Hepatocyte (in vitro differentiated cells): Measurements from ENCODE around the gene ZFYVE28. TPM values are rescaled to one million over a fixed set of nuclear protein-coding genes. Genes with fewer than 3 reads are reported as not detected.

Experiments
- DNase-seq: peaks from one replicate; pipeline ENCODE4 v3.0.0-alpha.2; 2016; ENCODE audit warnings: low spot score
- H2AFZ ChIP-seq: fragments of 200-600 bp; sonication (generic); 2 replicates; pipeline ENCODE4 v1.6.0; 2016; ENCODE audit warnings: antibody characterized with exemption, mild to moderate bottlenecking
- H3K27ac ChIP-seq: fragments of 200-600 bp; sonication (generic); 2 replicates; pipeline ENCODE4 v1.5.1; 2016; ENCODE audit warnings: mild to moderate bottlenecking
- H3K27me3 ChIP-seq: fragments of 200-600 bp; sonication (generic); 2 replicates; pipeline ENCODE4 v1.6.1; 2016
- H3K36me3 ChIP-seq: fragments of 200-600 bp; sonication (generic); replicated peaks from 2 replicates; pipeline ENCODE4 v1.5.1; 2016; ENCODE audit warnings: low read depth; ENCODE audit not compliant: insufficient read depth
- H3K4me1 ChIP-seq: fragments of 200-600 bp; sonication (generic); 2 replicates; pipeline ENCODE4 v1.5.1; 2016; ENCODE audit warnings: mild to moderate bottlenecking, moderate library complexity; ENCODE audit not compliant: insufficient read depth
- H3K4me2 ChIP-seq: fragments of 200-600 bp; sonication (generic); 2 replicates; pipeline ENCODE4 v1.6.0; 2016
- H3K4me3 ChIP-seq: fragments of 200-600 bp; sonication (generic); 2 replicates; pipeline ENCODE4 v1.5.1; 2016; ENCODE audit warnings: mild to moderate bottlenecking
- H3K79me2 ChIP-seq: fragments of 200-600 bp; sonication (generic); 2 replicates; pipeline ENCODE4 v1.6.0; 2017; ENCODE audit warnings: mild to moderate bottlenecking
- H3K9me2 ChIP-seq: fragments of 200-600 bp; sonication (generic); replicated peaks from 2 replicates; pipeline ENCODE4 v1.6.0; 2017; ENCODE audit warnings: mild to moderate bottlenecking; ENCODE audit not compliant: insufficient read depth
- H3K9me3 ChIP-seq: fragments of 200-600 bp; sonication (generic); 2 replicates; pipeline ENCODE4 v1.5.1; 2016; ENCODE audit warnings: low read depth, mild to moderate bottlenecking
- H4K20me1 ChIP-seq: fragments of 200-600 bp; sonication (generic); 2 replicates; pipeline ENCODE4 v1.6.0; 2016; ENCODE audit warnings: mild to moderate bottlenecking; ENCODE audit not compliant: insufficient read depth, poor library complexity, severe bottlenecking
- CTCF ChIP-seq: fragments of 200-600 bp; sonication (generic); IDR thresholded peaks from 2 replicates; pipeline ENCODE4 v1.5.1; 2016; ENCODE audit warnings: antibody characterized with exemption, mild to moderate bottlenecking; ENCODE audit not compliant: poor library complexity
- EZH2 ChIP-seq: fragments of 200-600 bp; sonication (generic); IDR thresholded peaks from 2 replicates; pipeline ENCODE4 v1.6.1; 2016; ENCODE audit warnings: antibody characterized with exemption, mild to moderate bottlenecking, borderline replicate concordance
- EZH2phosphoT487 ChIP-seq: fragments of 200-600 bp; sonication (generic); IDR thresholded peaks from one replicate; pipeline ENCODE4 v1.6.1; 2018; ENCODE audit warnings: antibody characterized with exemption, mild to moderate bottlenecking, low read depth, moderate library complexity; ENCODE audit not compliant: unreplicated experiment, severe bottlenecking
- WGBS: methylation state at CpG from one replicate; pipeline ENCODE4 v1.1.6; 2016; ENCODE audit warnings: low lambda C conversion rate; ENCODE audit errors: missing lambda C conversion rate; 5-methylcytosine and 5-hydroxymethylcytosine counted together
- polyA plus RNA-seq: library from polyadenylated mRNA; unstranded; fragments of >200 nt; fragmentation: Nextera tagmentation; extraction: Ambion mirVana; gene quantifications from 2 replicates; pipeline ENCODE4 v1.2.1, GENCODE V29; 2016
- total RNA-seq: library from RNA; depleted of rRNA; stranded (reverse); fragments of >200 nt; gene quantifications from 2 replicates; pipeline ENCODE4 v1.2.3, GENCODE V29; 2014

The ZFYVE28 gene
- total and polyA plus RNA-seq, 2 experiments from 2014 or later = 2.2 to 3.4 TPM

DNA sequence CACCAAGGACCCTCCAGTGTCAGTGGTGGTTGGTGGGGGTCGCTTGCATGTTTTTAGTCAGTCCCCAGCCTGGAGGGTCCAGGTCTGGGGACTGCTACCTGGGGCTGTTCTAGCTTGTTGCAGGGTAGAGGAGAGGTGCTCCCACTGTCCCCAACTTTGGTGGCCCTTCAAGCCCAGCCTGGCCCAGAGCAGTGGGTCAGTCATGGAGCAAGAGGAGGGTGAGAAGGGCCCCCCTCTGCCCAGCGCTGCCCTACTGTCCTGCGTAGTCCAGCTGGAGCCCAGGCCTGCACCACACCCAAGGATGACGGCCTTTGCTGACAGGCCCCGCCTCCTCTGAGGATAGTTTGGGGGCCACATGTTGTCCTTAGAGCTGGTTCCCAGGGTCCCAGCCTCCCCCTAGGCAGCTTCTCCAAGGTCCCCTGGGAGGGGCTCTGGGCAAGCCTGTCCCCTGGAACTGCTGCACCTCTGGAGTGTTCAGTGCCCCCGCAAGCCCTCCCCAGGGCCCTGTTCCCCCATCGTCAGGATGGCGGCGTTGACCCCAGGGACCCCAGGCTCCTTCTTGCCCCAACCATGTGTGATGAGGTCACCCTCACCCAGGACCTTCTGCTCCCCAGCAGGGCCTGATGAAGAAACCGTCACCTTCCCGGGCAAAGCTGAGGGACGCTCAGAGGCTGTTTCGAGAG lies 7.1 kb upstream of the ZFYVE28 start:
- TF ChIP-seq CTCF = no peak
- Histone ChIP-seq H3K79me2 (no peaks in the 10 kb centered on the region), H3K9me2 (no peaks in the 10 kb centered on the region), H3K9me3 (no peaks in the 10 kb centered on the region), H3K27me3 (peaks cover 15% of the 10 kb centered on the region), H3K36me3 (no peaks in the 10 kb centered on the region), H2AFZ (no peak overlapping the region), H3K4me3 (no peak overlapping the region), H3K4me1 (no peaks in the 10 kb centered on the region), H3K27ac (no peak overlapping the region), H3K4me2 (no peak overlapping the region), H4K20me1 (no peaks in the 10 kb centered on the region)
- WGBS = 92% methylated on average over 12 of the region's 13 CpGs
- DNase-seq = no peak

DNA sequence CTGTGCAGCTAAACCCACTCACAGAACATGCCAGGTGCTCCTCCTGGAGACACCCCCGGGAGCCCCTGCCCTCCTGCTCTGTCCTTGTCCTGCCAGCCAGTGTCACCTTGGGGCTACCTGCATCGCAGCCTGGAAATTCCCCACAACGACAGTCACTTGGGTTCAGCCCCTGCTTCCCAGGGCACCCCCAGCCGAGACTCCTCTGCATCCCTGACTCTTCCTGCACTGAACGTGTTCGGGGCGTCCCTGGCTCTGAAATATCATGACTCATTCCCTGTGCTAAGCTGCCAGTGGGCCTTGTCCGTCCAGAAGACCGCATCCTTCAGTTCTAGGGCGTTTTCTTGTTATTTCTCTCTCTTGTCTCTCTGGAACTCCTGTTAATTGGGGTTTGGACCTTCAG lies 6.1 kb upstream of the ZFYVE28 start:
- Histone ChIP-seq H3K79me2 (no peaks in the 10 kb centered on the region), H3K4me1 (peaks cover under 1% of the 10 kb centered on the region), H3K4me2 (no peak overlapping the region), H3K4me3 (no peak overlapping the region), H2AFZ (no peak overlapping the region), H3K27me3 (peaks cover 24% of the 10 kb centered on the region), H3K9me3 (no peaks in the 10 kb centered on the region), H3K9me2 (no peaks in the 10 kb centered on the region), H4K20me1 (no peaks in the 10 kb centered on the region), H3K27ac (no peak overlapping the region), H3K36me3 (no peaks in the 10 kb centered on the region)
- no peak for DNase-seq
- 78% methylated on average over 10 of the region's 10 CpGs for WGBS
- TF ChIP-seq EZH2 = no peak
- no peak for TF ChIP-seq EZH2phosphoT487
- TF ChIP-seq CTCF = no peak

DNA sequence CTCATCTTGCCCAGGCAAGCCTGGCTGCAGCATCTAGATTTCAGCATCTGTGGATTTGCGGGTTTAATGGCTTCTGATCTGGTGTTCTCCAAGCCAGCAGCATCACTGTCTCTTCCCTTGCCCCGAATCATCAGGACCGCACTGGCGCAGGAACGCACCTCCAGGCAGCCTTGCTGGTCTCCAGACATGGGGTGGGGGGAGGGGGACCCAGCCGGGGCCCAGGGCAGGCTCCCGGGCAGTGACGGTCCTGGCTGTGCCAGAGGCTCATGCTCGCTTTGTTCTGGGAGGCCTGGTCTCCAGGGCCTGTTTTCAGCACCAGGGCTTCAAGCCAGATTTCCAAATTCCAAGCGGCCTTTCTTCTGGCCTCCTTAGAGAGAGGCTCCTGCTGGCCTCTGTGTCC lies 5.2 kb upstream of the ZFYVE28 start:
- H3K4me1 ChIP-seq = peaks cover 7% of the 10 kb centered on the region
- H3K9me3 ChIP-seq = no peaks in the 10 kb centered on the region
- WGBS = 88% methylated on average over 10 of the region's 10 CpGs
- no peaks in the 10 kb centered on the region for H3K79me2 ChIP-seq
- no peaks in the 10 kb centered on the region for H3K36me3 ChIP-seq
- no peaks in the 10 kb centered on the region for H4K20me1 ChIP-seq
- no peak overlapping the region for H3K27ac ChIP-seq
- H3K9me2 ChIP-seq = no peaks in the 10 kb centered on the region
- H3K4me2 ChIP-seq = no peak overlapping the region
- no peak overlapping the region for H3K4me3 ChIP-seq
- DNase-seq = no peak
- TF ChIP-seq EZH2phosphoT487 (no peak), EZH2 (no peak), CTCF (no peak)
- H3K27me3 ChIP-seq = peaks cover 28% of the 10 kb centered on the region
- H2AFZ ChIP-seq = no peak overlapping the region

- no peak overlapping the region for H3K4me2 ChIP-seq
- no peaks in the 10 kb centered on the region for H3K9me3 ChIP-seq
- DNase-seq = no peak
- peaks cover 8% of the 10 kb centered on the region for H3K4me1 ChIP-seq
- peaks cover 28% of the 10 kb centered on the region for H3K27me3 ChIP-seq
- no peak overlapping the region for H3K4me3 ChIP-seq
- no peaks in the 10 kb centered on the region for H4K20me1 ChIP-seq
- no peaks in the 10 kb centered on the region for H3K9me2 ChIP-seq
- WGBS = 85% methylated on average over 4 of the region's 4 CpGs
- no peak overlapping the region for H2AFZ ChIP-seq
- no peaks in the 10 kb centered on the region for H3K79me2 ChIP-seq
- no peak overlapping the region for H3K27ac ChIP-seq
- H3K36me3 ChIP-seq = no peaks in the 10 kb centered on the region
- TF ChIP-seq EZH2phosphoT487 = no peak
- TF ChIP-seq EZH2 = no peak
- TF ChIP-seq CTCF = no peak
Measured at GRCh38 chr4:2423066-2423465, 4.6 kb upstream of the ZFYVE28 start.
